SK-N-MC (cell line): ENCODE results near the gene INPP5A.

Experiments
- EZH2 ChIP-seq: fragments of 200-600 bp; sonication (generic); IDR thresholded peaks from one replicate; pipeline ENCODE4 v1.6.1; 2017; ENCODE audit warnings: antibody characterized with exemption
- FOXP2 ChIP-seq: optimal IDR thresholded peaks from 2 replicates; pipeline ENCODE3; 2011; ENCODE audit warnings: mild to moderate bottlenecking, moderate library complexity; ENCODE audit not compliant: insufficient read depth; ENCODE audit errors: extremely low read length, control extremely low read depth
- POLR2AphosphoS5 ChIP-seq: IDR thresholded peaks from 2 replicates; pipeline ENCODE4 v1.6.1; 2012; ENCODE audit warnings: mild to moderate bottlenecking, low read depth, low read length, borderline replicate concordance

GRCh38 chr10:132701846-132702190 lies 164.2 kb downstream of the INPP5A start:
- no peak for TF ChIP-seq POLR2AphosphoS5
- TF ChIP-seq EZH2 = no peak
- no peak for TF ChIP-seq FOXP2
